Body of pancreas (tissue), 4 donors: Measurements from ENCODE around the gene ST14.

Experiments
- CTCF ChIP-seq, 7 experiments: fragments of 450-650 bp in 4 of 7; fragments of 200-600 bp in 3 of 7; sonication (generic) in 3 of 7; IDR thresholded peaks; one replicate each; pipeline ENCODE4 v1.5.1; 2016 to 2019; ENCODE audit warnings: antibody characterized with exemption in 7 of 7
- POLR2A ChIP-seq, 3 donors: fragments of 450-650 bp; IDR thresholded peaks; one replicate each; pipeline ENCODE4 v1.6.1; 2016; ENCODE audit warnings: antibody characterized with exemption in 3 of 3, mild to moderate bottlenecking in 2 of 3

- TF ChIP-seq CTCF (IDR thresholded peaks at IDR 0.05), result no peak
- no peak for TF ChIP-seq POLR2A (IDR thresholded peaks at IDR 0.05)
Measured at GRCh38 chr11:130120045-130120444, 39.5 kb upstream of the ST14 start.
